Measurements from ENCODE around the gene SNAPC4. TPM values are rescaled to one million over a fixed set of nuclear protein-coding genes. Genes with fewer than 3 reads are reported as not detected.

The SNAPC4 gene
- polyA plus RNA-seq, 1 donor, result 11.3 TPM

DNA sequence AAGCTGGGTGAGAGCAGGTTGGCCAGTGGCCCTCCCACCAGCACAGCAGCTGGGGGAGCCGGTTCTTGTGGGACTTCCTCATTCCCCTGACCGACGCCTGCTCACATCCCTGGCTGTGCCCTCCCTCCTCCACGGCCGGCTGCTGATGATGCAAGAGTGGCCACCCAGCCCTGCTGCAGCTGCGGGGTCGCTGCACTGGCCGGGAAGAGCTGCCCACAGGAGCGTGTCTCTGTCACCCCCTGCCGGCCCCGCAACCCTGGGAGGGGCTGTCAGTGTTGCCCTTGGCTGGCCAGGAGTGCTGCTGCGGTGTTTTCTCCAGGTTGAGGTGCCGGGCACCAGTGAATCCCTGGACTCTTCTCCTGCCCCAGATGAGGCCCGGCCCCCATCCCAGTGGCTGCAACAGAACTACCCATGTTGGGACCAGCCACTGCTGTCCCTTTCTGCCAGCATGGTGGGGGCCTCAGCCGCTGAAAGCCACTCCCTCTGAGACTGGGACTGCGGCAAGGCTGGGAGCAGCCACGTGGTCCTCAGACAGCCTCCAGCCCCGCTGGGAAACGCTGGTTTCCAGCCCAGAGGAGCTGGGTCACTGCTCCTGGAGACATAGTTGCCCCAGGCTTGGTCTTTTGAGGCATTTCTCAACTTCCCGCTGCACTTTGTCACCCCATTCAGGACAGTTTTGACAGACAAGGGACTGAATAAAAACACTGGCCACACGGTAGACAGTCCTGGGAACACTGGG lies 27.2 kb downstream of the SNAPC4 start:
- peak; percentile 37 to 51 for DNase-seq
- no peak overlapping the region for H3K27ac ChIP-seq (ENCODE audit: low read length)
- H3K4me1 ChIP-seq (ENCODE audit: control insufficient read depth, insufficient read depth, low read length), result peaks cover 19% of the 10 kb centered on the region
- WGBS (ENCODE audit: insufficient coverage, low lambda C conversion rate), result no CpG with 5 or more reads among the region's 21 CpGs
- peak overlapping the region; percentile 10 for H3K4me3 ChIP-seq (ENCODE audit: low read length)
- H3K27me3 ChIP-seq (ENCODE audit: control insufficient read depth, insufficient read depth, low read length), result no peaks in the 10 kb centered on the region
- H3K9me3 ChIP-seq (ENCODE audit: control insufficient read depth, low read depth, low read length), result no peaks in the 10 kb centered on the region
- H3K36me3 ChIP-seq (ENCODE audit: control insufficient read depth, insufficient read depth, low read length), result peaks cover 18% of the 10 kb centered on the region

- DNase-seq, result no peak
- Histone ChIP-seq H3K9me3 (ENCODE audit: control insufficient read depth, low read depth, low read length) (no peaks in the 10 kb centered on the region), H3K4me3 (ENCODE audit: low read length) (no peak overlapping the region), H3K27me3 (ENCODE audit: control insufficient read depth, insufficient read depth, low read length) (no peaks in the 10 kb centered on the region), H3K27ac (ENCODE audit: low read length) (no peak overlapping the region), H3K4me1 (ENCODE audit: control insufficient read depth, insufficient read depth, low read length) (peaks cover 15% of the 10 kb centered on the region), H3K36me3 (ENCODE audit: control insufficient read depth, insufficient read depth, low read length) (peaks cover 17% of the 10 kb centered on the region)
- no CpG with 5 or more reads among the region's 21 CpGs for WGBS (ENCODE audit: insufficient coverage, low lambda C conversion rate)
Observed at GRCh38 chr9:136372006-136372405, 28.0 kb downstream of the SNAPC4 start.

GRCh38 chr9:136371533-136371880 lies 28.5 kb downstream of the SNAPC4 start:
- H3K27me3 ChIP-seq (ENCODE audit: control insufficient read depth, insufficient read depth, low read length), result no peaks in the 10 kb centered on the region
- no peak overlapping the region for H3K27ac ChIP-seq (ENCODE audit: low read length)
- WGBS (ENCODE audit: insufficient coverage, low lambda C conversion rate), result no CpG with 5 or more reads among the region's 13 CpGs
- peaks cover 15% of the 10 kb centered on the region for H3K4me1 ChIP-seq (ENCODE audit: control insufficient read depth, insufficient read depth, low read length)
- DNase-seq, result no peak
- H3K4me3 ChIP-seq (ENCODE audit: low read length), result no peak overlapping the region
- H3K9me3 ChIP-seq (ENCODE audit: control insufficient read depth, low read depth, low read length), result no peaks in the 10 kb centered on the region
- H3K36me3 ChIP-seq (ENCODE audit: control insufficient read depth, insufficient read depth, low read length), result peaks cover 15% of the 10 kb centered on the region

GRCh38 chr9:136370687-136371532 lies 29.1 kb downstream of the SNAPC4 start:
- WGBS (ENCODE audit: insufficient coverage, low lambda C conversion rate), result no CpG with 5 or more reads among the region's 54 CpGs

DNA sequence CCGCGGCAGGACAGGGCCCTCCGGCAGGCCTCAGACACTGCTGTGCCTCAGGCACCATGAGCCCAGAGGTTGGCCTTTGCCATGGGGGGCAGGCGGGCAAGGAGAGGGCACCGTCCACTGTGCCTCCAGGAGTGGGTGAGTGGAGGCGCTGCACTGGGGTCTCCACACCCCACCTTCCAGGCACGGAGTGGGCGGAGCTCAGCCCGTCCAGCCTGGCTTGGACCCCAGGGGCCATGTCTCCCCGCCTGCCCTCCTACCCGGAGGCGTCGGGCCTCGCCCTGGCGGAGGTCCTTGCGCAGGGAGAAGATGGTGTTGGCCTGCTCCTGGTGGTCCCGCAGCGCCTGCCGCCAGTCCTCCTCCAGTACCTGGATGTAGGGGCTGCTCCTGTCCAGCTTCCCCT lies 29.9 kb downstream of the SNAPC4 start:
- no CpG with 5 or more reads among the region's 19 CpGs for WGBS (ENCODE audit: insufficient coverage, low lambda C conversion rate)
- peaks cover 4% of the 10 kb centered on the region for H3K36me3 ChIP-seq (ENCODE audit: control insufficient read depth, insufficient read depth, low read length)

More at GRCh38 chr9:136370687-136371532, 29.1 kb downstream of the SNAPC4 start:
- peaks cover 15% of the 10 kb centered on the region for H3K4me1 ChIP-seq (ENCODE audit: control insufficient read depth, insufficient read depth, low read length)
- peaks cover 13% of the 10 kb centered on the region for H3K36me3 ChIP-seq (ENCODE audit: control insufficient read depth, insufficient read depth, low read length)
- H3K27me3 ChIP-seq (ENCODE audit: control insufficient read depth, insufficient read depth, low read length), result no peaks in the 10 kb centered on the region
- no peak overlapping the region for H3K4me3 ChIP-seq (ENCODE audit: low read length)
- H3K9me3 ChIP-seq (ENCODE audit: control insufficient read depth, low read depth, low read length), result no peaks in the 10 kb centered on the region
- no peak for DNase-seq
- H3K27ac ChIP-seq (ENCODE audit: low read length), result no peak overlapping the region

DNA sequence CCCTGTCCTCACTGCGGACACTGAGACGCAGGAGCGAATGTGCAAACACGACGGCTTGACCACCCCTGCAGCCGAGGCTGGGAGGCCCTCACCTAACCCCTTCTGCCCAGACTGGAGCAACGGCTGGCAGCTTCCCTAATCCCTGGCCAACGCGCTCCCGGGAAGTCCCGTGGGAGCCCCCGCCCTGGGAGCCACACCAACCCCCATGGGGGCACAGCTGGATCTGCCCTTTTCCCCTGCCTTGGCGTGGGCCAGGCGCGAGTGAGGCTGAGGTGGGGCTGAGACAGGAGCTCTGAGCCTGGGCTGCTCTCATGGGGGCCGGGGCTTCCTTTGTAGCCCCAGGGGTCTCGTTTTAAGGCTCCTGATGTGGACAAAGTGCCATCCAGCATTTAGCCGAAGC lies 31.8 kb downstream of the SNAPC4 start:
- peaks cover 6% of the 10 kb centered on the region for H3K9me3 ChIP-seq (ENCODE audit: control insufficient read depth, low read depth, low read length)
- H3K36me3 ChIP-seq (ENCODE audit: control insufficient read depth, insufficient read depth, low read length), result no peaks in the 10 kb centered on the region
- H3K4me3 ChIP-seq (ENCODE audit: low read length), result no peak overlapping the region
- peaks cover 15% of the 10 kb centered on the region for H3K4me1 ChIP-seq (ENCODE audit: control insufficient read depth, insufficient read depth, low read length)
- DNase-seq, result no peak
- WGBS (ENCODE audit: insufficient coverage, low lambda C conversion rate), result no CpG with 5 or more reads among the region's 18 CpGs
- H3K27ac ChIP-seq (ENCODE audit: low read length), result no peak overlapping the region
- peaks cover 14% of the 10 kb centered on the region for H3K27me3 ChIP-seq (ENCODE audit: control insufficient read depth, insufficient read depth, low read length)

More for the DNA sequence above, 29.9 kb downstream of the SNAPC4 start:
- no peak overlapping the region for H3K27ac ChIP-seq (ENCODE audit: low read length)
- H3K4me3 ChIP-seq (ENCODE audit: low read length), result no peak overlapping the region
- no peaks in the 10 kb centered on the region for H3K9me3 ChIP-seq (ENCODE audit: control insufficient read depth, low read depth, low read length)
- peaks cover under 1% of the 10 kb centered on the region for H3K27me3 ChIP-seq (ENCODE audit: control insufficient read depth, insufficient read depth, low read length)
- peaks cover 15% of the 10 kb centered on the region for H3K4me1 ChIP-seq (ENCODE audit: control insufficient read depth, insufficient read depth, low read length)
- DNase-seq, result no peak

GRCh38 chr9:136367296-136368145 lies 32.4 kb downstream of the SNAPC4 start:
- Histone ChIP-seq H3K27ac (ENCODE audit: low read length) (no peak overlapping the region), H3K4me1 (ENCODE audit: control insufficient read depth, insufficient read depth, low read length) (peaks cover 13% of the 10 kb centered on the region), H3K9me3 (ENCODE audit: control insufficient read depth, low read depth, low read length) (peaks cover 6% of the 10 kb centered on the region), H3K27me3 (ENCODE audit: control insufficient read depth, insufficient read depth, low read length) (peaks cover 14% of the 10 kb centered on the region), H3K4me3 (ENCODE audit: low read length) (no peak overlapping the region), H3K36me3 (ENCODE audit: control insufficient read depth, insufficient read depth, low read length) (no peaks in the 10 kb centered on the region)
- no CpG with 5 or more reads among the region's 45 CpGs for WGBS (ENCODE audit: insufficient coverage, low lambda C conversion rate)
- DNase-seq, result no peak

GRCh38 chr9:136366826-136367225 lies 33.1 kb downstream of the SNAPC4 start:
- Histone ChIP-seq H3K36me3 (ENCODE audit: control insufficient read depth, insufficient read depth, low read length) (peaks cover under 1% of the 10 kb centered on the region), H3K4me3 (ENCODE audit: low read length) (no peak overlapping the region), H3K4me1 (ENCODE audit: control insufficient read depth, insufficient read depth, low read length) (peaks cover 14% of the 10 kb centered on the region), H3K27ac (ENCODE audit: low read length) (no peak overlapping the region), H3K9me3 (ENCODE audit: control insufficient read depth, low read depth, low read length) (peaks cover 6% of the 10 kb centered on the region), H3K27me3 (ENCODE audit: control insufficient read depth, insufficient read depth, low read length) (peaks cover 14% of the 10 kb centered on the region)
- no peak for DNase-seq
- no CpG with 5 or more reads among the region's 9 CpGs for WGBS (ENCODE audit: insufficient coverage, low lambda C conversion rate)

GRCh38 chr9:136365775-136366222 lies 34.2 kb downstream of the SNAPC4 start:
- Histone ChIP-seq H3K36me3 (ENCODE audit: control insufficient read depth, insufficient read depth, low read length) (peaks cover 5% of the 10 kb centered on the region), H3K9me3 (ENCODE audit: control insufficient read depth, low read depth, low read length) (peaks cover 6% of the 10 kb centered on the region), H3K4me3 (ENCODE audit: low read length) (no peak overlapping the region), H3K27ac (ENCODE audit: low read length) (no peak overlapping the region), H3K27me3 (ENCODE audit: control insufficient read depth, insufficient read depth, low read length) (peaks cover 14% of the 10 kb centered on the region), H3K4me1 (ENCODE audit: control insufficient read depth, insufficient read depth, low read length) (peaks cover 18% of the 10 kb centered on the region)
- no peak for DNase-seq
- no CpG with 5 or more reads among the region's 9 CpGs for WGBS (ENCODE audit: insufficient coverage, low lambda C conversion rate)
